ENCODE data around the gene FSCN2. TPM values are rescaled to one million over a fixed set of nuclear protein-coding genes. Genes with fewer than 3 reads are reported as not detected.

The FSCN2 gene
- total RNA-seq, 1 experiment from 2014 or later = 2.9 TPM

GRCh38 chr17:81511804-81512561, 16.2 kb upstream of the FSCN2 start:
- peak overlapping the region; percentile 77 for H3K27ac Mint-ChIP-seq (ENCODE audit: unreplicated experiment)
- POLR2A ChIA-PET = interaction anchor here (0.7 to 2.3 kb wide), 6 partner anchors 12 to 289 kb away, joined by 3 to 10 read pairs (median 7); partner anchors contain the start of genes NDUFAF8 and TEPSIN

GRCh38 chr17:81512562-81513371, 15.4 kb upstream of the FSCN2 start, which contains the start of gene ACTG1:
Gene ACTG1 (minus strand): TSS chr17:81512799. CDS start chr17:81512354, 445 bp downstream.
- Mint-ChIP-seq H3K4me1 (ENCODE audit: low read depth, unreplicated experiment) (peaks cover 32% of the 10 kb centered on the region), H3K36me3 (ENCODE audit: insufficient read depth, unreplicated experiment) (peaks cover 76% of the 10 kb centered on the region), H3K27me3 (ENCODE audit: insufficient read depth, unreplicated experiment) (no peaks in the 10 kb centered on the region), H3K27ac (ENCODE audit: unreplicated experiment) (peak within 1 kb of the TSS; percentile 96), H3K9me3 (ENCODE audit: unreplicated experiment) (no peaks in the 10 kb centered on the region), H3K4me3 (ENCODE audit: unreplicated experiment) (peak within 1 kb of the TSS; percentile 92)
- intact Hi-C loops (cut with micrococcal nuclease; ENCODE audit: unreplicated experiment) = loop anchor here (10.0 kb wide), 1 partner anchor 118 kb away; the partner anchor contains the start of gene BAHCC1
- Histone ChIP-seq H3K36me3 (ENCODE audit: control insufficient read depth, insufficient read depth, low read length) (peaks cover 18% of the 10 kb centered on the region), H3K4me3 (ENCODE audit: low read depth, low read length) (peak within 1 kb of the TSS; percentile 72), H3K9me3 (no peaks in the 10 kb centered on the region), H3K4me1 (peaks cover 34% of the 10 kb centered on the region), H3K27me3 (replicated peaks; ENCODE audit: control insufficient read depth, insufficient read depth, low read length) (no peaks in the 10 kb centered on the region)
- POLR2A ChIA-PET = interaction anchor here (0.5 to 2.3 kb wide), 12 partner anchors 11 to 422 kb away, joined by 3 to 10 read pairs (median 4); partner anchors contain the start of genes NDUFAF8, SLC38A10 and TEPSIN
- BruUV-seq (replicated peaks) = no TSS peak
- TF ChIP-seq CTCF (IDR thresholded peaks at IDR 0.05; ENCODE audit: insufficient read depth in 1 of 2, low read depth in 1 of 2, low read length in 1 of 2, severe bottlenecking in 1 of 2, unreplicated experiment in 1 of 2) = no peak
- DNase-seq = peak; percentile 93 to 96
- CTCF ChIA-PET = interaction anchor here (1.3 kb wide), 1 partner anchor 28 kb away, joined by 3 read pairs; no protein-coding TSS in a partner anchor

More at GRCh38 chr17:81511804-81512561, 16.2 kb upstream of the FSCN2 start:
- Mint-ChIP-seq H3K4me3 (ENCODE audit: unreplicated experiment) (peak overlapping the region; percentile 92), H3K27me3 (ENCODE audit: insufficient read depth, unreplicated experiment) (no peaks in the 10 kb centered on the region), H3K9me3 (ENCODE audit: unreplicated experiment) (no peaks in the 10 kb centered on the region), H3K4me1 (ENCODE audit: low read depth, unreplicated experiment) (peaks cover 32% of the 10 kb centered on the region), H3K36me3 (ENCODE audit: insufficient read depth, unreplicated experiment) (peaks cover 82% of the 10 kb centered on the region)
- TF ChIP-seq CTCF (IDR thresholded peaks at IDR 0.05; ENCODE audit: insufficient read depth in 1 of 2, low read depth in 1 of 2, low read length in 1 of 2, severe bottlenecking in 1 of 2, unreplicated experiment in 1 of 2) = no peak
- H3K27me3 ChIP-seq (replicated peaks; ENCODE audit: control insufficient read depth, insufficient read depth, low read length) = no peaks in the 10 kb centered on the region
- H3K4me3 ChIP-seq (ENCODE audit: low read depth, low read length) = peak overlapping the region; percentile 72
- peak in 1 of 2 experiments; percentile 45 for DNase-seq
- BruUV-seq (replicated peaks) = TSS peak; percentile 61
- peaks cover 34% of the 10 kb centered on the region for H3K4me1 ChIP-seq
- peaks cover 18% of the 10 kb centered on the region for H3K36me3 ChIP-seq (ENCODE audit: control insufficient read depth, insufficient read depth, low read length)
- intact Hi-C loops (cut with micrococcal nuclease; ENCODE audit: unreplicated experiment) = loop anchor here (10.0 kb wide), 1 partner anchor 117 kb away; the partner anchor contains the start of gene BAHCC1
- no peaks in the 10 kb centered on the region for H3K9me3 ChIP-seq
- CTCF ChIA-PET = no interaction called here

- H3K4me1 Mint-ChIP-seq (ENCODE audit: low read depth, unreplicated experiment) = peaks cover 38% of the 10 kb centered on the region
- POLR2A ChIA-PET = interaction anchor here (0.5 to 2.3 kb wide), 7 partner anchors 13 to 524 kb away, joined by 3 to 12 read pairs (median 4); partner anchors contain the start of genes DCXR and SLC38A10
- H3K4me3 Mint-ChIP-seq (ENCODE audit: unreplicated experiment) = peak overlapping the region; percentile 92
- peak; percentile 79 to 88 for DNase-seq
- H3K27ac Mint-ChIP-seq (ENCODE audit: unreplicated experiment) = peak overlapping the region; percentile 96
- peak overlapping the region; percentile 72 for H3K4me3 ChIP-seq (ENCODE audit: low read depth, low read length)
- intact Hi-C loops (cut with micrococcal nuclease; ENCODE audit: unreplicated experiment) = loop anchor here (10.0 kb wide), 1 partner anchor 119 kb away; the partner anchor contains the start of gene BAHCC1
- H3K9me3 Mint-ChIP-seq (ENCODE audit: unreplicated experiment) = no peaks in the 10 kb centered on the region
- TF ChIP-seq CTCF (IDR thresholded peaks at IDR 0.05; ENCODE audit: insufficient read depth in 1 of 2, low read depth in 1 of 2, low read length in 1 of 2, severe bottlenecking in 1 of 2, unreplicated experiment in 1 of 2) = no peak
- no TSS peak for BruUV-seq (replicated peaks)
- CTCF ChIA-PET = interaction anchor here (1.3 kb wide), 1 partner anchor 29 kb away, joined by 3 read pairs; no protein-coding TSS in a partner anchor
- peaks cover 18% of the 10 kb centered on the region for H3K36me3 ChIP-seq (ENCODE audit: control insufficient read depth, insufficient read depth, low read length)
- peaks cover 40% of the 10 kb centered on the region for H3K4me1 ChIP-seq
- peaks cover 76% of the 10 kb centered on the region for H3K36me3 Mint-ChIP-seq (ENCODE audit: insufficient read depth, unreplicated experiment)
- no peaks in the 10 kb centered on the region for H3K27me3 ChIP-seq (replicated peaks; ENCODE audit: control insufficient read depth, insufficient read depth, low read length)
- no peaks in the 10 kb centered on the region for H3K9me3 ChIP-seq
- H3K27me3 Mint-ChIP-seq (ENCODE audit: insufficient read depth, unreplicated experiment) = no peaks in the 10 kb centered on the region
Observed at GRCh38 chr17:81513372-81513752, 14.8 kb upstream of the FSCN2 start.
